WTC11 (cell line): ENCODE measurements around the gene LTBP1. TPM values are rescaled to one million over a fixed set of nuclear protein-coding genes. Genes with fewer than 3 reads are reported as not detected.
A peak's percentile ranks its signal among the peaks of the same experiment; 100 is the strongest.

Experiments used
- ATAC-seq: fragments of 200-7000 bp; cut with Tn5 transposase; 2 replicates; pipeline ENCODE4 v1.10.0; 2021; ENCODE audit warnings: mild to moderate bottlenecking, moderate library complexity
- CTCF ChIA-PET: fragments of 300-600 bp; sonication (Branson Sonifier 250); formaldehyde crosslinking; loops from one replicate; lab custom pipeline; 2021; ENCODE audit warnings: antibody characterized with exemption; lab: Charles Lee
- POLR2A ChIA-PET: fragments of 350-600 bp; sonication (Branson Sonifier 250); formaldehyde crosslinking; loops from one replicate; lab custom pipeline; 2021; ENCODE audit warnings: antibody characterized with exemption; lab: Charles Lee
- DNase-seq: peaks from one replicate; pipeline ENCODE4 v3.0.0; 2021; ENCODE audit warnings: low spot score
- H3K27ac Mint-ChIP-seq: 2 replicates; pipeline ENCODE4 v1.8.0; 2021; ENCODE audit warnings: mixed read lengths
- H3K27me3 Mint-ChIP-seq: 2 replicates; pipeline ENCODE4 v1.8.0; 2021; ENCODE audit warnings: low read depth, mild to moderate bottlenecking, moderate library complexity, mixed read lengths
- H3K36me3 Mint-ChIP-seq: 2 replicates; pipeline ENCODE4 v1.8.0; 2021; ENCODE audit warnings: mixed read lengths
- H3K4me1 Mint-ChIP-seq: 2 replicates; pipeline ENCODE4 v1.8.0; 2022; ENCODE audit warnings: mixed read lengths
- H3K4me3 Mint-ChIP-seq: 2 replicates; pipeline ENCODE4 v1.8.0; 2021; ENCODE audit warnings: mild to moderate bottlenecking, moderate library complexity, mixed read lengths
- H3K9me3 Mint-ChIP-seq: 2 replicates; pipeline ENCODE4 v1.8.0; 2021; ENCODE audit warnings: mixed read lengths
- CREB1 ChIP-seq: sonication (generic); formaldehyde crosslinking; IDR thresholded peaks from 2 replicates; pipeline ENCODE4 v1.8.0; 2023; ENCODE audit warnings: mild to moderate bottlenecking, missing genetic modification reagents
- FOXJ3 ChIP-seq: sonication (generic); formaldehyde crosslinking; IDR thresholded peaks from 2 replicates; pipeline ENCODE4 v1.9.0; 2021; ENCODE audit warnings: missing genetic modification reagents, mild to moderate bottlenecking, borderline replicate concordance
- FOXK1 ChIP-seq: sonication (generic); formaldehyde crosslinking; IDR thresholded peaks from 2 replicates; pipeline ENCODE4 v1.8.0; 2022; ENCODE audit warnings: mild to moderate bottlenecking, moderate library complexity, missing genetic modification reagents
- GRHL2 ChIP-seq: fragments of 250-450 bp; sonication (Bioruptor Pico); IDR thresholded peaks from 2 replicates; pipeline ENCODE4 v1.8.0; 2022; ENCODE audit warnings: mild to moderate bottlenecking, moderate library complexity; ENCODE audit not compliant: insufficient replicate concordance, severe bottlenecking
- MXD4 ChIP-seq: fragments of 250-450 bp; sonication (Bioruptor Pico); IDR thresholded peaks from 2 replicates; pipeline ENCODE4 v1.8.0; 2021; ENCODE audit warnings: mild to moderate bottlenecking, moderate library complexity, borderline replicate concordance
- RELA ChIP-seq: sonication (generic); formaldehyde crosslinking; IDR thresholded peaks from 2 replicates; pipeline ENCODE4 v1.8.1; 2022; ENCODE audit warnings: missing genetic modification reagents, mild to moderate bottlenecking, borderline replicate concordance
- TEAD1 ChIP-seq: sonication (generic); formaldehyde crosslinking; IDR thresholded peaks from 2 replicates; pipeline ENCODE4 v1.8.0; 2022; ENCODE audit warnings: mild to moderate bottlenecking, missing genetic modification reagents
- TEAD4 ChIP-seq: sonication (generic); formaldehyde crosslinking; IDR thresholded peaks from 2 replicates; pipeline ENCODE4 v1.8.0; 2022; ENCODE audit warnings: mild to moderate bottlenecking, missing genetic modification reagents
- ZBTB21 ChIP-seq: sonication (generic); formaldehyde crosslinking; IDR thresholded peaks from 2 replicates; pipeline ENCODE4 v1.8.1; 2023; ENCODE audit warnings: mild to moderate bottlenecking, missing genetic modification reagents, borderline replicate concordance
- ZNF121 ChIP-seq: sonication (generic); formaldehyde crosslinking; IDR thresholded peaks from 2 replicates; pipeline ENCODE4 v1.8.0; 2023; ENCODE audit warnings: missing genetic modification reagents
- ZNF263 ChIP-seq: sonication (generic); formaldehyde crosslinking; IDR thresholded peaks from 2 replicates; pipeline ENCODE4 v1.8.1; 2022; ENCODE audit warnings: low read depth, mild to moderate bottlenecking, moderate library complexity, missing genetic modification reagents
- total RNA-seq: library from RNA; stranded (reverse); gene quantifications from 3 replicates; pipeline ENCODE4 v1.2.3, GENCODE V29; 2021
- TF ChIP-seq, protein P1 (sequence below): sonication (generic); formaldehyde crosslinking; IDR thresholded peaks from 2 replicates; pipeline ENCODE4 v1.8.1; 2022; ENCODE audit warnings: mild to moderate bottlenecking, missing genetic modification reagents, moderate library complexity, borderline replicate concordance
- TF ChIP-seq, protein P2 (sequence below): sonication (generic); formaldehyde crosslinking; IDR thresholded peaks from 2 replicates; pipeline ENCODE4 v1.8.1; 2023; ENCODE audit warnings: mild to moderate bottlenecking, missing genetic modification reagents, moderate library complexity
- TF ChIP-seq, protein P3 (sequence below): sonication (generic); formaldehyde crosslinking; IDR thresholded peaks from 2 replicates; pipeline ENCODE4 v1.8.1; 2022; ENCODE audit warnings: low read depth, missing genetic modification reagents, borderline replicate concordance
- TF ChIP-seq, protein P4 (sequence below): sonication (generic); formaldehyde crosslinking; IDR thresholded peaks from 2 replicates; pipeline ENCODE4 v1.8.1; 2023; ENCODE audit warnings: mild to moderate bottlenecking, moderate library complexity, missing genetic modification reagents
- TF ChIP-seq, protein P5 (sequence below): fragments of 250-450 bp; sonication (Bioruptor Pico); IDR thresholded peaks from 2 replicates; pipeline ENCODE4 v2.1.2; 2022; ENCODE audit warnings: mild to moderate bottlenecking, moderate library complexity
- TF ChIP-seq, protein P6 (sequence below): fragments of 250-450 bp; sonication (Bioruptor Pico); IDR thresholded peaks from 2 replicates; pipeline ENCODE4 v1.9.0; 2021; ENCODE audit warnings: mild to moderate bottlenecking, borderline replicate concordance
- TF ChIP-seq, protein P7 (sequence below): sonication (generic); formaldehyde crosslinking; IDR thresholded peaks from 2 replicates; pipeline ENCODE4 v1.8.1; 2023; ENCODE audit warnings: mild to moderate bottlenecking, missing genetic modification reagents
- TF ChIP-seq, protein P8 (sequence below): sonication (generic); formaldehyde crosslinking; IDR thresholded peaks from 2 replicates; pipeline ENCODE4 v1.8.0; 2022; ENCODE audit warnings: mild to moderate bottlenecking, missing genetic modification reagents

LTBP1 gene
- total RNA-seq, 1 experiment from 2014 or later = 33.6 TPM

DNA sequence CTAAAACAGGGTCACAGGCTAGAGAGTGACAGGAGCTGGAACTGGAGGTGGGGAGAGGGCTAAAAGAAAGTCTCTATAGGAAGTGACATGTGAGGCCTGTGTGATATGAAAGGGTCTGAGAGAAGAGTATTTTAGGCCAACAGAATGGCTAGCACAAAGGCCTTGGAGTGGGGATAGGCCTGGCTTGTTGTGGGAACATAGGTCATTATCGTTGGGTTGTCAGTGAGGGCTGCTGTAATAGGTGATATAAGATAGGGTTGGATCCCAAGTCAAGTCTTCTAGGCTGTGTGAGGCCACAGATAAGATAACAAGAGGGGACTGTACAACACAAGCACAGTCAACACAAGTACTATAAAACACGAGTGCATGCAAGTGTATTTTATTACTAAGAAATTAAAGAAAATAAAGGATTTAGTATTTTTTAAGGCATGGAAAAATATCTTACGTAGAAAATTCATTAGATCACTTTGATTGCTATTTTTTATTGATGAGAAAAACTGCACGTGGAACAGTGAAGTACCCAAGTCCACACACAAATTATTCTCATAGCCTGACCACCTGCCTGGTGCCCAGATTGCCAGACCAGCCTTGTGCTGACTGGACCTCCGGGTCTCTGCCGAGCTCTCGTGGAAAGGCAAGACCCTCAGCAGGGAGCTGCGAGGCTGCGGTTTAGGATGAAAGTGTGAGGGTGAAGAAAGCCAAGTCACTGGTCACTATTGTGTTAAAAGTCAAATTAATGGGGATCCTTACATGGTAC is 14.1 kb downstream of the LTBP1 start (continued):
- TF ChIP-seq, protein P1, sequence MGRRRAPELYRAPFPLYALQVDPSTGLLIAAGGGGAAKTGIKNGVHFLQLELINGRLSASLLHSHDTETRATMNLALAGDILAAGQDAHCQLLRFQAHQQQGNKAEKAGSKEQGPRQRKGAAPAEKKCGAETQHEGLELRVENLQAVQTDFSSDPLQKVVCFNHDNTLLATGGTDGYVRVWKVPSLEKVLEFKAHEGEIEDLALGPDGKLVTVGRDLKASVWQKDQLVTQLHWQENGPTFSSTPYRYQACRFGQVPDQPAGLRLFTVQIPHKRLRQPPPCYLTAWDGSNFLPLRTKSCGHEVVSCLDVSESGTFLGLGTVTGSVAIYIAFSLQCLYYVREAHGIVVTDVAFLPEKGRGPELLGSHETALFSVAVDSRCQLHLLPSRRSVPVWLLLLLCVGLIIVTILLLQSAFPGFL (CRISPR knock-in tag) = no peak

DNA sequence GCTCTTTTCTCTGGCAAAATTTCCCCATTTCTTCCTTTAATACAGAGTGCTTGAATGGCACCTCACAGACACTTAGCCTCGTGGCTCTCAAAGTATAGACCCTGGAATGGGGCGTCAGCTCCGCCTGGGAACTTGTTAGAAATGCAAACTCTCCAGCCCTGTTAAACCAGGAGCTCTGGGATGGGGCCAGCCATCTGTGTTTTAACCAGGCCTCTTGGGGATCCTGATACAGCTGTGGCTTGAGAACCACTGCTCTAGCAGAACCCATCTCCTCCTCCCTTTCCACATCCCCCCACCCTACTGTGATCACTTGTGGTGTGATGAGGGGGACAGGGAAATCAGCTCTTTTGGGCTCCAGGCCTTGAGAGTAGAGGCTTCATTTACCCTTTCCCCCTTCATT is 15.9 kb downstream of the LTBP1 start:
- Mint-ChIP-seq H3K4me3 (no peak overlapping the region), H3K4me1 (peaks cover 6% of the 10 kb centered on the region), H3K9me3 (no peaks in the 10 kb centered on the region), H3K27ac (no peak overlapping the region; the same call in 1 of the 2 replicates), H3K27me3 (no peaks in the 10 kb centered on the region), H3K36me3 (no peaks in the 10 kb centered on the region)
- no peak for DNase-seq
- TF ChIP-seq ZNF121 (CRISPR knock-in tag) (no peak), FOXJ3 (CRISPR knock-in tag) (no peak), MXD4 (CRISPR knock-in tag) (no peak), ZNF263 (no peak), GRHL2 (CRISPR knock-in tag) (no peak), CREB1 (CRISPR knock-in tag) (no peak), TEAD4 (CRISPR knock-in tag) (no peak), FOXK1 (no peak)
- TF ChIP-seq, protein P2, sequence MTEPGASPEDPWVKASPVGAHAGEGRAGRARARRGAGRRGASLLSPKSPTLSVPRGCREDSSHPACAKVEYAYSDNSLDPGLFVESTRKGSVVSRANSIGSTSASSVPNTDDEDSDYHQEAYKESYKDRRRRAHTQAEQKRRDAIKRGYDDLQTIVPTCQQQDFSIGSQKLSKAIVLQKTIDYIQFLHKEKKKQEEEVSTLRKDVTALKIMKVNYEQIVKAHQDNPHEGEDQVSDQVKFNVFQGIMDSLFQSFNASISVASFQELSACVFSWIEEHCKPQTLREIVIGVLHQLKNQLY = no peak
- TF ChIP-seq, protein P3, sequence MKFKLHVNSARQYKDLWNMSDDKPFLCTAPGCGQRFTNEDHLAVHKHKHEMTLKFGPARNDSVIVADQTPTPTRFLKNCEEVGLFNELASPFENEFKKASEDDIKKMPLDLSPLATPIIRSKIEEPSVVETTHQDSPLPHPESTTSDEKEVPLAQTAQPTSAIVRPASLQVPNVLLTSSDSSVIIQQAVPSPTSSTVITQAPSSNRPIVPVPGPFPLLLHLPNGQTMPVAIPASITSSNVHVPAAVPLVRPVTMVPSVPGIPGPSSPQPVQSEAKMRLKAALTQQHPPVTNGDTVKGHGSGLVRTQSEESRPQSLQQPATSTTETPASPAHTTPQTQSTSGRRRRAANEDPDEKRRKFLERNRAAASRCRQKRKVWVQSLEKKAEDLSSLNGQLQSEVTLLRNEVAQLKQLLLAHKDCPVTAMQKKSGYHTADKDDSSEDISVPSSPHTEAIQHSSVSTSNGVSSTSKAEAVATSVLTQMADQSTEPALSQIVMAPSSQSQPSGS (CRISPR knock-in tag) = no peak
- TF ChIP-seq, protein P4, sequence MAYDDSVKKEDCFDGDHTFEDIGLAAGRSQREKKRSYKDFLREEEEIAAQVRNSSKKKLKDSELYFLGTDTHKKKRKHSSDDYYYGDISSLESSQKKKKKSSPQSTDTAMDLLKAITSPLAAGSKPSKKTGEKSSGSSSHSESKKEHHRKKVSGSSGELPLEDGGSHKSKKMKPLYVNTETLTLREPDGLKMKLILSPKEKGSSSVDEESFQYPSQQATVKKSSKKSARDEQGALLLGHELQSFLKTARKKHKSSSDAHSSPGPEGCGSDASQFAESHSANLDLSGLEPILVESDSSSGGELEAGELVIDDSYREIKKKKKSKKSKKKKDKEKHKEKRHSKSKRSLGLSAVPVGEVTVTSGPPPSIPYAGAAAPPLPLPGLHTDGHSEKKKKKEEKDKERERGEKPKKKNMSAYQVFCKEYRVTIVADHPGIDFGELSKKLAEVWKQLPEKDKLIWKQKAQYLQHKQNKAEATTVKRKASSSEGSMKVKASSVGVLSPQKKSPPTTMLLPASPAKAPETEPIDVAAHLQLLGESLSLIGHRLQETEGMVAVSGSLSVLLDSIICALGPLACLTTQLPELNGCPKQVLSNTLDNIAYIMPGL (CRISPR knock-in tag) = no peak
- ChIA-PET CTCF (interaction anchor here (0.6 kb wide), 1 partner anchor 42 kb away, joined by 4 read pairs; no protein-coding TSS in a partner anchor), POLR2A (no interaction called here)
- peak; percentile 72 for ATAC-seq

DNA sequence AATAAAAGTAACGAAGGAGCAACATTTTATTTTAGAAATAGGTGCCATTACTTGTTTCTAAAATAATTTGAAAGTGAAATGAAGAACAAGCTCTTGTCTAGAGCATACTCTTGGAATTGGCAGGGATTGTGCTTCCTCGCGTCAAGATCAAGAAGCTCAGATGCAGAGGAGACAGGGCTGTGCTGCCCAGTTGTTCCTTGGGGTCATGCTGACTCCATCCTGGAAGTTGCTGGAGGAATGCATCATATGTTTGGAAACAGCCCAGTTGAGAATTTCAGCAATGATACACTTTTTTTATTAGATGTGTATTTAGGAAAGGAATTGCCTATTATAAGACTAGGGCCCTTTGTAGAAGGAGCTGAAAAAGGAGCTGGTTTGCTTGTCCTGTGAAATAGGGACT is 17.2 kb downstream of the LTBP1 start:
- no peak overlapping the region for H3K27ac Mint-ChIP-seq
- peaks cover 6% of the 10 kb centered on the region for H3K4me1 Mint-ChIP-seq
- ChIA-PET CTCF (interaction anchor here (0.9 kb wide), 1 partner anchor 190 kb away, joined by 3 read pairs; no protein-coding TSS in a partner anchor), POLR2A (no interaction called here)
- DNase-seq = no peak
- H3K36me3 Mint-ChIP-seq = no peaks in the 10 kb centered on the region
- no peak overlapping the region for H3K4me3 Mint-ChIP-seq
- H3K9me3 Mint-ChIP-seq = peaks cover 4% of the 10 kb centered on the region; the same call in 1 of the 2 replicates
- no peak for ATAC-seq
- no peaks in the 10 kb centered on the region for H3K27me3 Mint-ChIP-seq
- TF ChIP-seq, protein P5, sequence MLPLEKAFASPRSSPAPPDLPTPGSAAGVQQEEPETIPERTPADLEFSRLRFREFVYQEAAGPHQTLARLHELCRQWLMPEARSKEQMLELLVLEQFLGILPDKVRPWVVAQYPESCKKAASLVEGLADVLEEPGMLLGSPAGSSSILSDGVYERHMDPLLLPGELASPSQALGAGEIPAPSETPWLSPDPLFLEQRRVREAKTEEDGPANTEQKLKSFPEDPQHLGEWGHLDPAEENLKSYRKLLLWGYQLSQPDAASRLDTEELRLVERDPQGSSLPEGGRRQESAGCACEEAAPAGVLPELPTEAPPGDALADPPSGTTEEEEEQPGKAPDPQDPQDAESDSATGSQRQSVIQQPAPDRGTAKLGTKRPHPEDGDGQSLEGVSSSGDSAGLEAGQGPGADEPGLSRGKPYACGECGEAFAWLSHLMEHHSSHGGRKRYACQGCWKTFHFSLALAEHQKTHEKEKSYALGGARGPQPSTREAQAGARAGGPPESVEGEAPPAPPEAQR = no peak
- TF ChIP-seq, protein P6, sequence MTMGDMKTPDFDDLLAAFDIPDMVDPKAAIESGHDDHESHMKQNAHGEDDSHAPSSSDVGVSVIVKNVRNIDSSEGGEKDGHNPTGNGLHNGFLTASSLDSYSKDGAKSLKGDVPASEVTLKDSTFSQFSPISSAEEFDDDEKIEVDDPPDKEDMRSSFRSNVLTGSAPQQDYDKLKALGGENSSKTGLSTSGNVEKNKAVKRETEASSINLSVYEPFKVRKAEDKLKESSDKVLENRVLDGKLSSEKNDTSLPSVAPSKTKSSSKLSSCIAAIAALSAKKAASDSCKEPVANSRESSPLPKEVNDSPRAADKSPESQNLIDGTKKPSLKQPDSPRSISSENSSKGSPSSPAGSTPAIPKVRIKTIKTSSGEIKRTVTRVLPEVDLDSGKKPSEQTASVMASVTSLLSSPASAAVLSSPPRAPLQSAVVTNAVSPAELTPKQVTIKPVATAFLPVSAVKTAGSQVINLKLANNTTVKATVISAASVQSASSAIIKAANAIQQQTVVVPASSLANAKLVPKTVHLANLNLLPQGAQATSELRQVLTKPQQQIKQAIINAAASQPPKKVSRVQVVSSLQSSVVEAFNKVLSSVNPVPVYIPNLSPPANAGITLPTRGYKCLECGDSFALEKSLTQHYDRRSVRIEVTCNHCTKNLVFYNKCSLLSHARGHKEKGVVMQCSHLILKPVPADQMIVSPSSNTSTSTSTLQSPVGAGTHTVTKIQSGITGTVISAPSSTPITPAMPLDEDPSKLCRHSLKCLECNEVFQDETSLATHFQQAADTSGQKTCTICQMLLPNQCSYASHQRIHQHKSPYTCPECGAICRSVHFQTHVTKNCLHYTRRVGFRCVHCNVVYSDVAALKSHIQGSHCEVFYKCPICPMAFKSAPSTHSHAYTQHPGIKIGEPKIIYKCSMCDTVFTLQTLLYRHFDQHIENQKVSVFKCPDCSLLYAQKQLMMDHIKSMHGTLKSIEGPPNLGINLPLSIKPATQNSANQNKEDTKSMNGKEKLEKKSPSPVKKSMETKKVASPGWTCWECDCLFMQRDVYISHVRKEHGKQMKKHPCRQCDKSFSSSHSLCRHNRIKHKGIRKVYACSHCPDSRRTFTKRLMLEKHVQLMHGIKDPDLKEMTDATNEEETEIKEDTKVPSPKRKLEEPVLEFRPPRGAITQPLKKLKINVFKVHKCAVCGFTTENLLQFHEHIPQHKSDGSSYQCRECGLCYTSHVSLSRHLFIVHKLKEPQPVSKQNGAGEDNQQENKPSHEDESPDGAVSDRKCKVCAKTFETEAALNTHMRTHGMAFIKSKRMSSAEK (CRISPR knock-in tag) = no peak
- no peak for TF ChIP-seq RELA (CRISPR knock-in tag)
- TF ChIP-seq, protein P7, sequence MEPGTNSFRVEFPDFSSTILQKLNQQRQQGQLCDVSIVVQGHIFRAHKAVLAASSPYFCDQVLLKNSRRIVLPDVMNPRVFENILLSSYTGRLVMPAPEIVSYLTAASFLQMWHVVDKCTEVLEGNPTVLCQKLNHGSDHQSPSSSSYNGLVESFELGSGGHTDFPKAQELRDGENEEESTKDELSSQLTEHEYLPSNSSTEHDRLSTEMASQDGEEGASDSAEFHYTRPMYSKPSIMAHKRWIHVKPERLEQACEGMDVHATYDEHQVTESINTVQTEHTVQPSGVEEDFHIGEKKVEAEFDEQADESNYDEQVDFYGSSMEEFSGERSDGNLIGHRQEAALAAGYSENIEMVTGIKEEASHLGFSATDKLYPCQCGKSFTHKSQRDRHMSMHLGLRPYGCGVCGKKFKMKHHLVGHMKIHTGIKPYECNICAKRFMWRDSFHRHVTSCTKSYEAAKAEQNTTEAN (CRISPR knock-in tag) = no peak
- no peak for TF ChIP-seq ZBTB21 (CRISPR knock-in tag)
- TF ChIP-seq TEAD1 = no peak
- TF ChIP-seq, protein P8, sequence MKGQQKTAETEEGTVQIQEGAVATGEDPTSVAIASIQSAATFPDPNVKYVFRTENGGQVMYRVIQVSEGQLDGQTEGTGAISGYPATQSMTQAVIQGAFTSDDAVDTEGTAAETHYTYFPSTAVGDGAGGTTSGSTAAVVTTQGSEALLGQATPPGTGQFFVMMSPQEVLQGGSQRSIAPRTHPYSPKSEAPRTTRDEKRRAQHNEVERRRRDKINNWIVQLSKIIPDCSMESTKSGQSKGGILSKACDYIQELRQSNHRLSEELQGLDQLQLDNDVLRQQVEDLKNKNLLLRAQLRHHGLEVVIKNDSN = no peak
